ENCODE data around the gene STAC3.

STAC3 gene

GRCh38 chr12:57230381-57231155 lies 20.4 kb downstream of the STAC3 start:
- DNase-seq (ENCODE audit: low read depth) = no peak
- peak overlapping the region; percentile 76 for H3K4me3 ChIP-seq (ENCODE audit: control insufficient read depth, low read depth, low read length)
- TF ChIP-seq CTCF (conservative IDR thresholded peaks at IDR 0.05; ENCODE audit: control insufficient read depth, insufficient read depth, low read depth, low read length) = no peak

- peak within 1 kb of the TSS; percentile 76 for H3K4me3 ChIP-seq (ENCODE audit: control insufficient read depth, low read depth, low read length)
- DNase-seq (ENCODE audit: low read depth) = peak; percentile 96
- TF ChIP-seq CTCF (conservative IDR thresholded peaks at IDR 0.05; ENCODE audit: control insufficient read depth, insufficient read depth, low read depth, low read length) = no peak
Measured at GRCh38 chr12:57229634-57230380, 21.2 kb downstream of the STAC3 start, which contains the start of gene SHMT2. SHMT2 (plus strand) TSS chr12:57229711; CDS start chr12:57229779, 68 bp downstream.

GRCh38 chr12:57229046-57229633 lies 21.8 kb downstream of the STAC3 start:
- no peak for TF ChIP-seq CTCF (conservative IDR thresholded peaks at IDR 0.05; ENCODE audit: control insufficient read depth, insufficient read depth, low read depth, low read length)
- no peak for DNase-seq (ENCODE audit: low read depth)
- peak overlapping the region; percentile 76 for H3K4me3 ChIP-seq (ENCODE audit: control insufficient read depth, low read depth, low read length)

- DNase-seq (ENCODE audit: low read depth) = no peak
- no peak for TF ChIP-seq CTCF (conservative IDR thresholded peaks at IDR 0.05; ENCODE audit: control insufficient read depth, insufficient read depth, low read depth, low read length)
- H3K4me3 ChIP-seq (ENCODE audit: control insufficient read depth, low read depth, low read length) = peak overlapping the region; percentile 4
Measured at GRCh38 chr12:57227315-57228115, 23.5 kb downstream of the STAC3 start.

GRCh38 chr12:57226588-57227314 lies 24.2 kb downstream of the STAC3 start:
- peak overlapping the region; percentile 4 for H3K4me3 ChIP-seq (ENCODE audit: control insufficient read depth, low read depth, low read length)

More at GRCh38 chr12:57226588-57227314, 24.2 kb downstream of the STAC3 start:
- DNase-seq (ENCODE audit: low read depth) = no peak
- TF ChIP-seq CTCF (conservative IDR thresholded peaks at IDR 0.05; ENCODE audit: control insufficient read depth, insufficient read depth, low read depth, low read length) = no peak

Measured in fibroblast of mammary gland (primary cell).